ENCODE results near the gene TEX14. TPM values are rescaled to one million over a fixed set of nuclear protein-coding genes. Genes with fewer than 3 reads are reported as not detected.
"Not testable (repeated sequence)": the region's sequence is repeated elsewhere in the genome, so short reads cannot be mapped to it uniquely, and the experiment has no call there.

Gene TEX14
- total RNA-seq, 1 donor from 2014 or later = not detected

GRCh38 chr17:58560511-58560910 is 131.3 kb downstream of the TEX14 start:
- Histone ChIP-seq H3K27ac (no peak overlapping the region), H3K9me3 (no peaks in the 10 kb centered on the region), H3K36me3 (no peaks in the 10 kb centered on the region), H3K27me3 (no peaks in the 10 kb centered on the region), H3K4me3 (no peak overlapping the region), H3K4me1 (no peaks in the 10 kb centered on the region)
- no peak for DNase-seq (ENCODE audit: extremely low spot score in 2 of 2)
- no peak for TF ChIP-seq POLR2A (IDR thresholded peaks at IDR 0.05)
- no peak for TF ChIP-seq POLR2AphosphoS5 (IDR thresholded peaks at IDR 0.05; ENCODE audit: insufficient read depth in 1 of 2, low read depth in 1 of 2)
- intact Hi-C loops (cut with DNase I) = no loop called here

- TF ChIP-seq POLR2AphosphoS5 (IDR thresholded peaks at IDR 0.05; ENCODE audit: insufficient read depth in 1 of 2, low read depth in 1 of 2) = no peak
- TF ChIP-seq CTCF (IDR thresholded peaks at IDR 0.05) = no peak
- no peak for TF ChIP-seq POLR2A (IDR thresholded peaks at IDR 0.05)
- Histone ChIP-seq H3K27ac (no peak overlapping the region), H3K4me3 (no peak overlapping the region), H3K27me3 (no peaks in the 10 kb centered on the region), H3K9me3 (no peaks in the 10 kb centered on the region), H3K4me1 (no peaks in the 10 kb centered on the region), H3K36me3 (no peaks in the 10 kb centered on the region)
- DNase-seq (ENCODE audit: extremely low spot score in 2 of 2) = no peak
- intact Hi-C loops (cut with DNase I) = no loop called here
Observed at GRCh38 chr17:58557981-58558380, 133.9 kb downstream of the TEX14 start.

- Histone ChIP-seq H3K9me3 (no peaks in the 10 kb centered on the region), H3K27me3 (no peaks in the 10 kb centered on the region), H3K4me3 (no peak overlapping the region), H3K4me1 (no peaks in the 10 kb centered on the region), H3K36me3 (no peaks in the 10 kb centered on the region), H3K27ac (no peak overlapping the region)
- no peak for DNase-seq (ENCODE audit: extremely low spot score in 2 of 2)
- TF ChIP-seq POLR2A (IDR thresholded peaks at IDR 0.05) = no peak
- no peak for TF ChIP-seq CTCF (IDR thresholded peaks at IDR 0.05)
- no peak for TF ChIP-seq POLR2AphosphoS5 (IDR thresholded peaks at IDR 0.05; ENCODE audit: insufficient read depth in 1 of 2, low read depth in 1 of 2)
- intact Hi-C loops (cut with DNase I) = no loop called here
Observed at GRCh38 chr17:58556833-58557250, 135.0 kb downstream of the TEX14 start.

- intact Hi-C loops (cut with DNase I) = not testable (repeated sequence)
Observed at GRCh38 chr17:58555109-58555508, 136.7 kb downstream of the TEX14 start.

GRCh38 chr17:58541249-58541648 is 150.6 kb downstream of the TEX14 start:
- no peaks in the 10 kb centered on the region for H3K36me3 ChIP-seq
- H3K27me3 ChIP-seq = no peaks in the 10 kb centered on the region
- no peaks in the 10 kb centered on the region for H3K9me3 ChIP-seq
- no peak overlapping the region for H3K27ac ChIP-seq
- H3K4me3 ChIP-seq = no peak overlapping the region
- TF ChIP-seq POLR2A (IDR thresholded peaks at IDR 0.05) = no peak
- no peak for TF ChIP-seq POLR2AphosphoS5 (IDR thresholded peaks at IDR 0.05; ENCODE audit: insufficient read depth in 1 of 2, low read depth in 1 of 2)
- TF ChIP-seq CTCF (IDR thresholded peaks at IDR 0.05) = no peak
- no peaks in the 10 kb centered on the region for H3K4me1 ChIP-seq
- DNase-seq (ENCODE audit: extremely low spot score in 2 of 2) = peak in 1 of 2 donors; percentile 65
- intact Hi-C loops (cut with DNase I) = no loop called here

More at GRCh38 chr17:58555109-58555508, 136.7 kb downstream of the TEX14 start:
- H3K4me3 ChIP-seq; H3K27ac ChIP-seq; DNase-seq (ENCODE audit: extremely low spot score in 2 of 2); H3K36me3 ChIP-seq; H3K4me1 ChIP-seq; H3K27me3 ChIP-seq; H3K9me3 ChIP-seq: not testable (repeated sequence)

GRCh38 chr17:58539698-58540097 is 152.1 kb downstream of the TEX14 start:
- TF ChIP-seq POLR2A (IDR thresholded peaks at IDR 0.05) (no peak), POLR2AphosphoS5 (IDR thresholded peaks at IDR 0.05; ENCODE audit: insufficient read depth in 1 of 2, low read depth in 1 of 2) (no peak), CTCF (IDR thresholded peaks at IDR 0.05) (no peak)
- no peak for DNase-seq (ENCODE audit: extremely low spot score in 2 of 2)
- H3K4me3 ChIP-seq = no peak overlapping the region
- no peaks in the 10 kb centered on the region for H3K27me3 ChIP-seq
- no peaks in the 10 kb centered on the region for H3K36me3 ChIP-seq
- intact Hi-C loops (cut with DNase I) = loop anchor here (10.0 kb wide), 1 partner anchor 145 kb away; no protein-coding TSS in a partner anchor
- H3K9me3 ChIP-seq = no peaks in the 10 kb centered on the region
- no peaks in the 10 kb centered on the region for H3K4me1 ChIP-seq
- no peak overlapping the region for H3K27ac ChIP-seq
